Measurements from ENCODE around the gene OR5AK2.
"Not testable (repeated sequence)": the region's sequence is repeated elsewhere in the genome, so short reads cannot be mapped to it uniquely, and the experiment has no call there.

The OR5AK2 gene

GRCh38 chr11:56988614-56989013, at the start of gene OR5AK2:
Gene OR5AK2 (plus strand): TSS chr11:56988914. CDS start chr11:56988914, 0 bp downstream.
- in situ Hi-C loops (cut with MboI; ENCODE audit: low sequenced_read_pairs, unreplicated experiment) = no loop called here
- no peak for TF ChIP-seq CTCF (IDR thresholded peaks at IDR 0.05; ENCODE audit: borderline replicate concordance, control extremely low read depth, extremely low read depth, insufficient read depth, missing control alignments)

DNA sequence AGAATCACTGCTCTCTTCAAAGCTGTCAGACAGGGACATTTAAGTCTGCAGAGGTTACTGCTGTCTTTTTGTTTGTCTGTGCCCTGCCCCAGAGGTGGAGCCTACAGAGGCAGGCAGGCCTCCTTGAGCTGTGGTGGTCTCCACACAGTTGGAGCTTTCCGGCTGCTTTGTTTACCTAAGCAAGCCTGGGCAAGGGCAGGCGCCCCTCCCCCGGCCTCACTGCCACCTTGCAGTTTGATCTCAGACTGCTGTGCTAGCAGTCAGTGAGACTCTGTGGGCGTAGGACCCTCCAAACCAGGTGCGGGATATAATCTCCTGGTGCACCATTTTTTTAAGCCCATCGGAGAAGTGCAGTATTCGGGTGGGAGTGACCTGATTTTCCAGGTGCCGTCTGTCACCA, 43.2 kb upstream of the OR5AK2 start:
- DNase-seq (ENCODE audit: low spot score); in situ Hi-C loops (cut with MboI; ENCODE audit: low sequenced_read_pairs, unreplicated experiment): not testable (repeated sequence)

More at GRCh38 chr11:56988614-56989013, at the start of gene OR5AK2:
- no peak for DNase-seq (ENCODE audit: low spot score)

DNA sequence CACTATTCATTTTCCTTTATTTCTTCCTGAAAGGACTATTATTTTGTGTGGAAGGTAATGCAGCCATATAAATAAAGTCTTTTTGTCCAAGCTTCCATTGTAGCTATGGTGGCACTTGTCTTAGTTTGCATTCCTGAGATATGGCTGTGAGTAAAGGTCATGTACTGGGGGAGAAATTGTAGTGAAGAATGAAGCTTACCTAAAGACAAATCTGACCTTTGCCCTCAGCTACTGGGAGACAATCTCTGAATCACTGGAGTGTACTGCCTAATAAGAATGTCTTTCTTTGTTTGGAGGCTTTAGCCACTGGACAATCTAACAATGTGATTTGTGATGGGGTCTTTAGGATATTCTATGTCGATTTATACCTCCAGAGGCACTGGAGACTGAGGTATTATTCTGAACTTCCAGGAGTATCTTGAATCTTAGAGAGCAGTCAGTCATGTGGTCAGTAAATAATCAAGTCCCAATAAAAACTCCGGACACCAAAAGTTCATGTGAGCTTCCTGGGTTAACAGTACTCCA, 39.7 kb upstream of the OR5AK2 start:
- in situ Hi-C loops (cut with MboI; ENCODE audit: low sequenced_read_pairs, unreplicated experiment) = no loop called here
- no peak for TF ChIP-seq CTCF (IDR thresholded peaks at IDR 0.05; ENCODE audit: borderline replicate concordance, control extremely low read depth, extremely low read depth, insufficient read depth, missing control alignments)
- DNase-seq (ENCODE audit: low spot score) = no peak

DNA sequence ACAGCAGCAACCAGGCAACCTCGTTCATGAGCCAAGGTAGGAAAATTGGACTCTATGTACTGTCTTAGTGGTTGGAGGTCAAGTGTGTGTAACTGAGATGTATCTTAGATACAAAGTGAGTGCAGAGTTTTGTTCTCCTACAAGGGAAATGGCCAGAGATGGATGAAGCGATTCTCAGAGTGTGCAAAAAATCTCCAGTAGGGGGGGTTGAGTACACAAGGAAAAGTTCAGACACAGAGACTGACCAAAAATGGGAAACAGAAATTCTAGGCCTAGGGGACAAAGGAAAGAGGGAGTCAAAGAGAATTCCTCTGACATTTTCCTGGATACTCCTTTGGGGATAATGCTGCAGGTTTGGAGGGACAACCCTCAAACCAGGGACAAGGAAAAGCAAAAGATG, 38.2 kb upstream of the OR5AK2 start:
- TF ChIP-seq CTCF (IDR thresholded peaks at IDR 0.05; ENCODE audit: borderline replicate concordance, control extremely low read depth, extremely low read depth, insufficient read depth, missing control alignments) = no peak
- DNase-seq (ENCODE audit: low spot score) = no peak
- in situ Hi-C loops (cut with MboI; ENCODE audit: low sequenced_read_pairs, unreplicated experiment) = no loop called here

GRCh38 chr11:56953907-56954306, 34.8 kb upstream of the OR5AK2 start:
- in situ Hi-C loops (cut with MboI; ENCODE audit: low sequenced_read_pairs, unreplicated experiment); DNase-seq (ENCODE audit: low spot score): not testable (repeated sequence)

- no peak for DNase-seq (ENCODE audit: low spot score)
- in situ Hi-C loops (cut with MboI; ENCODE audit: low sequenced_read_pairs, unreplicated experiment) = no loop called here
- no peak for TF ChIP-seq CTCF (IDR thresholded peaks at IDR 0.05; ENCODE audit: borderline replicate concordance, control extremely low read depth, extremely low read depth, insufficient read depth, missing control alignments)
These were observed 27.1 kb upstream of the OR5AK2 start for GRCh38 chr11:56961609-56962008.

DNA sequence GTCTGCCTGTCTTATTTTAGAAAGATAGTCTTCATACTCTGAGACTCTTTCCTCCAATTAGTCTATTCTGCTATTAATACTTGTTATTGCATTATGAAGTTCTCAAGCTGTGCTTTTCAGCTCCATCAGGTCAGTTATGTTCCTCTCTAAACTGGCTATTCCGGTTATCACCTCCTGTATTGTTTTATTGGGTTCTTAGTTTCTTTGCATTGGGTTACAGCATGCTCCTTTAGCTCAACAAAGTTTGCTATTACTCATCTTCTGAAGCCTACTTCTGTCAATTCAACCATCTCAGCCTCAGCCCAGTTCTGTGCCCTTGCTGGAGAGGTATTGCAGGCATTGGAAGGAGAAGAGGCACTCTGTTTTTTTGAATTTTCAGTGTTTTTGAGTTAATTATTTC, 21.0 kb upstream of the OR5AK2 start:
- no peak for DNase-seq (ENCODE audit: low spot score)
- no peak for TF ChIP-seq CTCF (IDR thresholded peaks at IDR 0.05; ENCODE audit: borderline replicate concordance, control extremely low read depth, extremely low read depth, insufficient read depth, missing control alignments)
- in situ Hi-C loops (cut with MboI; ENCODE audit: low sequenced_read_pairs, unreplicated experiment) = no loop called here

GRCh38 chr11:56968524-56968923, 20.2 kb upstream of the OR5AK2 start:
- TF ChIP-seq CTCF (IDR thresholded peaks at IDR 0.05; ENCODE audit: borderline replicate concordance, control extremely low read depth, extremely low read depth, insufficient read depth, missing control alignments) = no peak
- in situ Hi-C loops (cut with MboI; ENCODE audit: low sequenced_read_pairs, unreplicated experiment) = no loop called here
- DNase-seq (ENCODE audit: low spot score) = no peak

All from GM13976 (cell line).